ENCODE results near the gene GRK3.
"Not testable (repeated sequence)": the region's sequence is repeated elsewhere in the genome, so short reads cannot be mapped to it uniquely, and the experiment has no call there.

The GRK3 gene

GRCh38 chr22:25567251-25567675 lies 2.8 kb downstream of the GRK3 start:
- no peak overlapping the region for H3K27ac ChIP-seq (replicated peaks; ENCODE audit: low read length)
- peaks cover 0 to 2% of the 10 kb centered on the region in 2 donors for H3K36me3 ChIP-seq (replicated peaks in 1 of 2; ENCODE audit: control insufficient read depth in 2 of 2, insufficient read depth in 2 of 2, low read length in 2 of 2)
- peaks cover 2% of the 10 kb centered on the region for H3K79me1 ChIP-seq (ENCODE audit: low read depth, low read length)
- H3K27me3 ChIP-seq (ENCODE audit: control insufficient read depth in 3 of 3, insufficient read depth in 3 of 3, low read depth in 1 of 3, low read length in 3 of 3): peaks cover 0 to 5% (median 0%) of the 10 kb centered on the region in 3 experiments
- H2BK5ac ChIP-seq (ENCODE audit: low read length): no peak overlapping the region
- H2BK15ac ChIP-seq (ENCODE audit: low read length): no peak overlapping the region
- no peak overlapping the region for H2BK12ac ChIP-seq (ENCODE audit: low read length)
- H2AK5ac ChIP-seq (ENCODE audit: low read depth, low read length): no peak overlapping the region
- H3K14ac ChIP-seq (ENCODE audit: low read length): no peak overlapping the region
- no peak overlapping the region for H3K4me2 ChIP-seq (ENCODE audit: insufficient read depth, low read length, poor library complexity, severe bottlenecking)
- no peak overlapping the region for H3K4ac ChIP-seq (ENCODE audit: low read length)
- no peak overlapping the region for H2AFZ ChIP-seq (ENCODE audit: low read length)
- no peak overlapping the region for H4K8ac ChIP-seq (ENCODE audit: low read depth, low read length)
- no peak overlapping the region for H3K23ac ChIP-seq (ENCODE audit: low read depth, low read length, poor library complexity)
- no peak overlapping the region for H3K9ac ChIP-seq (ENCODE audit: low read depth, low read length, poor library complexity)
- no peak overlapping the region for H3K18ac ChIP-seq (ENCODE audit: low read length)
- no CpG with 5 or more reads among the region's 1 CpG for WGBS, 2 donors (ENCODE audit: extremely low coverage in 2 of 2, insufficient read length in 2 of 2, insufficient replicate concordance in 1 of 2)
- DNase-seq (ENCODE audit: low spot score): no peak
- no peak overlapping the region for H4K91ac ChIP-seq (ENCODE audit: low read depth, low read length, poor library complexity)
- no peaks in the 10 kb centered on the region for H3K9me3 ChIP-seq (replicated peaks in 1 of 2; ENCODE audit: control insufficient read depth in 2 of 2, insufficient read depth in 1 of 2, low read depth in 1 of 2, low read length in 2 of 2)
- no peak overlapping the region for H3K4me3 ChIP-seq (ENCODE audit: low read length in 2 of 2)
- H2BK120ac ChIP-seq (ENCODE audit: low read depth, low read length): no peak overlapping the region
- H3K4me1 ChIP-seq (ENCODE audit: control insufficient read depth in 2 of 2, insufficient read depth in 1 of 2, low read depth in 1 of 2, low read length in 2 of 2): peaks cover 10 to 24% of the 10 kb centered on the region in 2 donors

GRCh38 chr22:25568066-25568465 lies 3.6 kb downstream of the GRK3 start:
- not testable (repeated sequence) for H3K4ac ChIP-seq (ENCODE audit: low read length); H3K9me3 ChIP-seq (replicated peaks in 1 of 2; ENCODE audit: control insufficient read depth in 2 of 2, insufficient read depth in 1 of 2, low read depth in 1 of 2, low read length in 2 of 2); H3K4me2 ChIP-seq (ENCODE audit: insufficient read depth, low read length, poor library complexity, severe bottlenecking); H4K8ac ChIP-seq (ENCODE audit: low read depth, low read length); H4K91ac ChIP-seq (ENCODE audit: low read depth, low read length, poor library complexity); H2BK12ac ChIP-seq (ENCODE audit: low read length); H3K23ac ChIP-seq (ENCODE audit: low read depth, low read length, poor library complexity); H2AFZ ChIP-seq (ENCODE audit: low read length); H2AK5ac ChIP-seq (ENCODE audit: low read depth, low read length); H3K27me3 ChIP-seq (ENCODE audit: control insufficient read depth in 3 of 3, insufficient read depth in 3 of 3, low read depth in 1 of 3, low read length in 3 of 3); H3K79me1 ChIP-seq (ENCODE audit: low read depth, low read length); H3K18ac ChIP-seq (ENCODE audit: low read length); H3K36me3 ChIP-seq (replicated peaks in 1 of 2; ENCODE audit: control insufficient read depth in 2 of 2, insufficient read depth in 2 of 2, low read length in 2 of 2); H3K14ac ChIP-seq (ENCODE audit: low read length); H3K4me3 ChIP-seq (ENCODE audit: low read length in 2 of 2); H2BK120ac ChIP-seq (ENCODE audit: low read depth, low read length); H2BK15ac ChIP-seq (ENCODE audit: low read length); H2BK5ac ChIP-seq (ENCODE audit: low read length); DNase-seq (ENCODE audit: low spot score); H3K9ac ChIP-seq (ENCODE audit: low read depth, low read length, poor library complexity); H3K27ac ChIP-seq (replicated peaks; ENCODE audit: low read length)
- peaks cover 10 to 24% of the 10 kb centered on the region in 2 donors for H3K4me1 ChIP-seq (ENCODE audit: control insufficient read depth in 2 of 2, insufficient read depth in 1 of 2, low read depth in 1 of 2, low read length in 2 of 2)
- WGBS, 2 donors (ENCODE audit: extremely low coverage in 2 of 2, insufficient read length in 2 of 2, insufficient replicate concordance in 1 of 2): no CpG with 5 or more reads among the region's 2 CpGs

- H2BK120ac ChIP-seq (ENCODE audit: low read depth, low read length): no peak overlapping the region
- peaks cover 6 to 19% of the 10 kb centered on the region in 2 donors for H3K4me1 ChIP-seq (ENCODE audit: control insufficient read depth in 2 of 2, insufficient read depth in 1 of 2, low read depth in 1 of 2, low read length in 2 of 2)
- H3K9ac ChIP-seq (ENCODE audit: low read depth, low read length, poor library complexity): no peak overlapping the region
- H3K23ac ChIP-seq (ENCODE audit: low read depth, low read length, poor library complexity): no peak overlapping the region
- no peak overlapping the region for H3K4ac ChIP-seq (ENCODE audit: low read length)
- no CpG with 5 or more reads among the region's 9 CpGs for WGBS, 2 donors (ENCODE audit: extremely low coverage in 2 of 2, insufficient read length in 2 of 2, insufficient replicate concordance in 1 of 2)
- no peak overlapping the region for H2BK12ac ChIP-seq (ENCODE audit: low read length)
- no peak overlapping the region for H4K8ac ChIP-seq (ENCODE audit: low read depth, low read length)
- H3K4me3 ChIP-seq (ENCODE audit: low read length in 2 of 2): no peak overlapping the region
- no peaks in the 10 kb centered on the region for H3K9me3 ChIP-seq (replicated peaks in 1 of 2; ENCODE audit: control insufficient read depth in 2 of 2, insufficient read depth in 1 of 2, low read depth in 1 of 2, low read length in 2 of 2)
- no peak overlapping the region for H2AFZ ChIP-seq (ENCODE audit: low read length)
- no peak overlapping the region for H4K91ac ChIP-seq (ENCODE audit: low read depth, low read length, poor library complexity)
- no peak overlapping the region for H2BK5ac ChIP-seq (ENCODE audit: low read length)
- peaks cover 0 to 2% of the 10 kb centered on the region in 2 donors for H3K36me3 ChIP-seq (replicated peaks in 1 of 2; ENCODE audit: control insufficient read depth in 2 of 2, insufficient read depth in 2 of 2, low read length in 2 of 2)
- H3K4me2 ChIP-seq (ENCODE audit: insufficient read depth, low read length, poor library complexity, severe bottlenecking): no peak overlapping the region
- no peak for DNase-seq (ENCODE audit: low spot score)
- no peak overlapping the region for H3K27ac ChIP-seq (replicated peaks; ENCODE audit: low read length)
- H3K79me1 ChIP-seq (ENCODE audit: low read depth, low read length): peaks cover 2% of the 10 kb centered on the region
- no peak overlapping the region for H2AK5ac ChIP-seq (ENCODE audit: low read depth, low read length)
- no peak overlapping the region for H3K14ac ChIP-seq (ENCODE audit: low read length)
- H2BK15ac ChIP-seq (ENCODE audit: low read length): no peak overlapping the region
- no peaks in the 10 kb centered on the region for H3K27me3 ChIP-seq (ENCODE audit: control insufficient read depth in 3 of 3, insufficient read depth in 3 of 3, low read depth in 1 of 3, low read length in 3 of 3)
- no peak overlapping the region for H3K18ac ChIP-seq (ENCODE audit: low read length)
These were observed 4.9 kb downstream of the GRK3 start for GRCh38 chr22:25569361-25569760.

- Histone ChIP-seq H3K18ac (ENCODE audit: low read length) (no peak overlapping the region), H3K4me1 (ENCODE audit: control insufficient read depth in 2 of 2, insufficient read depth in 1 of 2, low read depth in 1 of 2, low read length in 2 of 2) (peaks cover 6 to 19% of the 10 kb centered on the region in 2 donors), H2BK5ac (ENCODE audit: low read length) (no peak overlapping the region), H2AK5ac (ENCODE audit: low read depth, low read length) (no peak overlapping the region), H4K8ac (ENCODE audit: low read depth, low read length) (no peak overlapping the region), H3K4me2 (ENCODE audit: insufficient read depth, low read length, poor library complexity, severe bottlenecking) (no peak overlapping the region), H2BK120ac (ENCODE audit: low read depth, low read length) (no peak overlapping the region), H3K79me1 (ENCODE audit: low read depth, low read length) (peaks cover 1% of the 10 kb centered on the region), H3K23ac (ENCODE audit: low read depth, low read length, poor library complexity) (no peak overlapping the region), H2BK12ac (ENCODE audit: low read length) (no peak overlapping the region), H3K27ac (replicated peaks; ENCODE audit: low read length) (no peak overlapping the region), H2AFZ (ENCODE audit: low read length) (no peak overlapping the region), H3K14ac (ENCODE audit: low read length) (no peak overlapping the region), H2BK15ac (ENCODE audit: low read length) (no peak overlapping the region), H4K91ac (ENCODE audit: low read depth, low read length, poor library complexity) (no peak overlapping the region), H3K9me3 (replicated peaks in 1 of 2; ENCODE audit: control insufficient read depth in 2 of 2, insufficient read depth in 1 of 2, low read depth in 1 of 2, low read length in 2 of 2) (no peaks in the 10 kb centered on the region), H3K27me3 (ENCODE audit: control insufficient read depth in 3 of 3, insufficient read depth in 3 of 3, low read depth in 1 of 3, low read length in 3 of 3) (no peaks in the 10 kb centered on the region), H3K4me3 (ENCODE audit: low read length in 2 of 2) (no peak overlapping the region), H3K9ac (ENCODE audit: low read depth, low read length, poor library complexity) (no peak overlapping the region), H3K4ac (ENCODE audit: low read length) (no peak overlapping the region), H3K36me3 (replicated peaks in 1 of 2; ENCODE audit: control insufficient read depth in 2 of 2, insufficient read depth in 2 of 2, low read length in 2 of 2) (peaks cover 0 to 2% of the 10 kb centered on the region in 2 donors)
- no CpG with 5 or more reads among the region's 10 CpGs for WGBS, 2 donors (ENCODE audit: extremely low coverage in 2 of 2, insufficient read length in 2 of 2, insufficient replicate concordance in 1 of 2)
- DNase-seq (ENCODE audit: low spot score): no peak
These were observed 5.5 kb downstream of the GRK3 start for GRCh38 chr22:25569983-25570382.

Measured in neuronal stem cell (in vitro differentiated cells).